ENCODE results near the gene OR52W1.

DNA sequence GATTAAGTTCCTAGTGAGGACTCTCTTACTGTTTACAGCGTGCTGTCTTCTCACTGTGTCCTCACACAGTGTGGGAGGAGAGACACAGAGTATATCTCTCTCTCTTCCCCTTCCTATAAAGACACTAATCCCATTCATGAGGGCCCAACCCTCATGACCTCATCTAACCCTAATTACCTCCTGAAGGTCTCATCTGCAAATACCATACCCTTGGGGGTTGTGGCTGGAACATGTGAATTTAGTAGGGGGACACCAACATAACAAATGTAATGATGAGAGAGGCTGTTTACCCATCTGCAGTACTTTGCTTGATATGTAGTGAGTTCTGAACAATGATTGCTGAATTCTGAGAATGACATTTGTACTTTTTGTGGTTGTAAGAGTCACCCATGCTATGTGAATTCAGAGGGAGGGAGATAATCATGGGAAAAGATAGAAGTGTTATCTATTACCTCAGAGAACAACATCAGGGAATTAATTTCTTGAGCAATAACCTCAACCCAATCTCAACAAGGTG, 4.9 kb upstream of the OR52W1 start:
- TF ChIP-seq, protein P1, sequence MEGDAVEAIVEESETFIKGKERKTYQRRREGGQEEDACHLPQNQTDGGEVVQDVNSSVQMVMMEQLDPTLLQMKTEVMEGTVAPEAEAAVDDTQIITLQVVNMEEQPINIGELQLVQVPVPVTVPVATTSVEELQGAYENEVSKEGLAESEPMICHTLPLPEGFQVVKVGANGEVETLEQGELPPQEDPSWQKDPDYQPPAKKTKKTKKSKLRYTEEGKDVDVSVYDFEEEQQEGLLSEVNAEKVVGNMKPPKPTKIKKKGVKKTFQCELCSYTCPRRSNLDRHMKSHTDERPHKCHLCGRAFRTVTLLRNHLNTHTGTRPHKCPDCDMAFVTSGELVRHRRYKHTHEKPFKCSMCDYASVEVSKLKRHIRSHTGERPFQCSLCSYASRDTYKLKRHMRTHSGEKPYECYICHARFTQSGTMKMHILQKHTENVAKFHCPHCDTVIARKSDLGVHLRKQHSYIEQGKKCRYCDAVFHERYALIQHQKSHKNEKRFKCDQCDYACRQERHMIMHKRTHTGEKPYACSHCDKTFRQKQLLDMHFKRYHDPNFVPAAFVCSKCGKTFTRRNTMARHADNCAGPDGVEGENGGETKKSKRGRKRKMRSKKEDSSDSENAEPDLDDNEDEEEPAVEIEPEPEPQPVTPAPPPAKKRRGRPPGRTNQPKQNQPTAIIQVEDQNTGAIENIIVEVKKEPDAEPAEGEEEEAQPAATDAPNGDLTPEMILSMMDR (IDR thresholded peaks at IDR 0.05) = no peak
- TF ChIP-seq POLR2A (IDR thresholded peaks at IDR 0.05) = no peak
